GM18858 (cell line): ENCODE measurements around the gene HECTD1.
"Not testable (repeated sequence)": the region's sequence is repeated elsewhere in the genome, so short reads cannot be mapped to it uniquely, and the experiment has no call there.

ENCODE experiments used
- ATAC-seq: cut with Tn5 transposase; IDR thresholded peaks from one replicate; pipeline ENCODE4 v1.9.1; 2021; ENCODE audit not compliant: unreplicated experiment

HECTD1 gene

GRCh38 chr14:31095817-31096216 lies 111.8 kb downstream of the HECTD1 start:
- not testable (repeated sequence) for ATAC-seq

GRCh38 chr14:31093884-31094839 lies 113.4 kb downstream of the HECTD1 start:
- not testable (repeated sequence) for ATAC-seq

- ATAC-seq = no peak
Measured at GRCh38 chr14:31092160-31092708, 115.4 kb downstream of the HECTD1 start.

GRCh38 chr14:31090883-31091764 lies 116.5 kb downstream of the HECTD1 start:
- ATAC-seq = no peak

- ATAC-seq = not testable (repeated sequence)
Measured at GRCh38 chr14:31086466-31086865, 121.1 kb downstream of the HECTD1 start.

- ATAC-seq = no peak
Measured at GRCh38 chr14:31085027-31085426, 122.6 kb downstream of the HECTD1 start.

DNA sequence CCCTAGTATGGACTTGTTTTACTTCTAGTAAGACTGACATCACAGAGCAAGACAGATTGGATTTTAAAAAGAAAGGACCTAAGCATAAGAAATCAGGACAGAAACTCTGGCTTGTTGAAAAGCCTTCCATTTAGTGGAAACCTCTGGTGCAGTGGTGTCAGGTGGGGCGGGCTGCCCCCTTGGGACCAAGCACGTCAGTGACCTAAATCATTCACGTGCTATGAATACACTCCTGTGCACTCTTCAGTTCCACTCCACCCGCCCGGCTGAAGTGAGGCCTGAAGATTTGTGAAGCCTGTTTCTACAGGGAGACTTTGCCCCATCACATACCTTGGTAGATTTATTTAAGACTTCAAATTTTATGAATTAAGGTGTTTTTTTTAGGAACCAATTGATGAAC lies 123.2 kb downstream of the HECTD1 start:
- ATAC-seq = peak; percentile 72

DNA sequence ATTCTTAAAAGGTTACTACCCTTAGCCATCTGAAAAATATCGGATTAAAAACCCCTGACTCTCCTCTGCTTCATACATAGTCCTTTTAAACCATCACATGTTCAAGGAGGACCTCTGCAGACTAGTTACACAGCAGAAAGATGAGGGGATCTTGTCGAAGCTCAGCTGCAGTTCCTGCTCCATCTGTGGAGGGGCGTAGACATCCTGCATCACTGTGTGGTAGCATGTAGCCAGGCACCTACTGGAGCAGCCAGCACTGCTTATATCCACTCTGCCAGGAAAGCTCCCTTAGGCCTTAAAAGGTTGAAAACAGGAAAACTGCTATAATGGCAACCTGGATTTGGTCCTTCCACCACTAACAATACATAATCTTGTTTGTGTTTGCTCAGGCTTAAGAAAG lies 123.8 kb downstream of the HECTD1 start:
- no peak for ATAC-seq

DNA sequence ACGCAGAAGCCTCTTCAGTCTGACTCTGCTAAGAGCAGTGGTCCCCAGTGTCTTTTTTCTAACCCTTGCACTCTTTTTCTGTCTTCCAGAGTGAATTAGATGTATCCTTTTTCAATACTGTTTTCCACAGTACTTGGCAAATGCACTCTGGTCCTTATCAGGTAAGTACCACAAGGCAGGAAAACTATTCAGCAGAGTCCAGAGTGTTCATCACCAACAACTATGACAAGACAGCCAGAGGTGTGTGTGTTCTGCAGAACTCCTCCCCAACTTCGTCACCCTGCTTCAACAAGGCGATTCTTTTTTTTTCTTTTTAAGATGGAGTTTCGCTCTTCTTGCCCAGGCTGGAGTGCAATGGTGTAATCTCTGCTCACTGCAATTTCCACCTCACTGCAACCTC lies 127.1 kb downstream of the HECTD1 start:
- ATAC-seq = no peak

DNA sequence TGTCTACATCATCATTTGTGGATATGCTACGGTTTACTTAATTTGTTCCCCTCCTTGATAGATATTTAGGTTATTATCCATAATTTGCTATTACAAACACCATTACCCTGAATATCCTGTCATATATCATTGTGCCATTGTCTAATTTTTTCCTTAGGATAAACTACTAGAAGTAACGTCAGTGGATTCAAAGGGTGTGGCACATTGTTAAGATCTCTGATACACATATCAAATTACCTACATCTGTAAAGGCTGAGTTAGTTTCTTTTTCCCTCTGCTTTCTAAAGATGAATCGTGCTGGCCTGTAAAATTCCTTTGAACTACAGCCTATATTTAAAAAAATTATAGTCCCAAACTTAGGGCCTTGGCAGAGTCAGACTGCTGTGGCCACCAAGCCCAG lies 127.5 kb downstream of the HECTD1 start:
- ATAC-seq = no peak

DNA sequence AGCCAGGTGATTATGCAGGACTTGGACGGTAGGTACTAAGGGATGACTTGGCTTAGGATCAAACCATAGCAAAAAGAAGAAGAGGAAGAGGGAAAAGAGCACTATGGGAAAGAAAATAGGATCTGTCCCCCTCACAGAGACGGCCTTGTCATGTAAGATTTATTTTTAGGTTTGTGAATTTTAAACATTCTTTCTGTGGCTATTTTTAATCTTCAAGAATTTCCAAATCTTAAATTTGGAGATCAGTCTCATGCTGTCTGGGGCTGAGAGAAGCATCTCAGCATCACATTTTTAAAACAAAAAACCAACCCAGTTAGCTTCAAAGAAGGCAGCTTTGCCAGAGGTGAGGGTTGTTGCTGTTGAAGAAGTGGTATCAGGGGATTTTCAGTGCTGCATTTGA lies 128.8 kb downstream of the HECTD1 start:
- no peak for ATAC-seq

- ATAC-seq = no peak
Measured at GRCh38 chr14:31075144-31075543, 132.4 kb downstream of the HECTD1 start.

DNA sequence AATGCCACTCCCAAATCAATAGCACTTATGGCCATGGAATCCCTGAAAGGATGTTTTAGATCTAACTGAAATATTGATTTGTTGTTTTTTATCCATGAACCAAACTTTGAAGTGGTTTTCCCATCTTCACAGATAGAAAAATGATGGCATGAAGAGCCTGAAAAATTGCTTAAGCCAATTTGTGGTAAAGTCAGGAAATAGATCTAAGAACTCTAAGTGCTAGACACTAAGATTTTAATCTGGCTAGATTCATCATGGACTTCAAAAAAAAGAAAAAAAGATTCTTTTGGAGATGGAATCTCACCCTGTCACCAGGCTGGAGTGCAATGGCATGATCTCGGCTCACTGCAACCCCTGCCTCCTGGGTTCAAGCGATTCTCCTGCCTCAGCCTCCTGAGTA lies 136.4 kb downstream of the HECTD1 start:
- ATAC-seq = no peak

DNA sequence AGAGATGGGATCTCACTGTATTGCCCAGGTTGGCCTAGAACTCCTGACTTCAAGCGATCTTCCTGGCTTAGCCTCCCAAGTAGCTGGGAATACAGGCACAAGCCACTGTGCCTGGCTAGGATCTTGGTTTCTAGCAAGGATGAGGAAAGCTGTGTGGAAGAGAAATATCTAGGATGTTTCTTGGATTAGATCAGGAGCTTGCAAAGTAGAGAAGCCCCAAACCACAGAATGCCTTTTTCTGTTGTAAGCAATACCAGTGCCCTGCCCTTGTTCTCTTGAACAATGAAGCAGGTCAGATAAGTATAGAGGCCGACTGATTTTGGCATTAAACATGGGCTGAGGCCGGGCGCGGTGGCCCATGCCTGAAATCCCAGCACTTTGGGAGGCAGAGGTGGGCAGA lies 137.2 kb downstream of the HECTD1 start:
- ATAC-seq = no peak

DNA sequence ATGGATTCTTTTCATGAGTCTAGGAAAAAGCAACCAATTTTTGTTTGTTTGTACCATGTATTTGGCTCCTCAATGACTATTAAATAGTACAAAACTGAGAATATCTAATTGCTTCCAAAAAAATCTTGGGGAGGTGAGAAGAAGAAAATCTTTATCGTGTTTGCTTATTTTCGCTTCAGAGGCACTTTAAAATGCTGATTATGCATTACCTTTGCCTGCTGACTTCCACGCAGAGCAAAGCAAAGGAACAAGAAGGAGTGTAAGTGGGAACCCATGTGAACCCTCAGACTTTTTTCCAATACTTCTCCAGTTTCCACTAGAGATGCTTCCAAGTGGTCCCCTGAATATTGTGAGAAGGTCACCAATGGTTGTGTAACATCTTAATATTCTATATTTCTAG lies 138.2 kb downstream of the HECTD1 start:
- ATAC-seq = no peak

DNA sequence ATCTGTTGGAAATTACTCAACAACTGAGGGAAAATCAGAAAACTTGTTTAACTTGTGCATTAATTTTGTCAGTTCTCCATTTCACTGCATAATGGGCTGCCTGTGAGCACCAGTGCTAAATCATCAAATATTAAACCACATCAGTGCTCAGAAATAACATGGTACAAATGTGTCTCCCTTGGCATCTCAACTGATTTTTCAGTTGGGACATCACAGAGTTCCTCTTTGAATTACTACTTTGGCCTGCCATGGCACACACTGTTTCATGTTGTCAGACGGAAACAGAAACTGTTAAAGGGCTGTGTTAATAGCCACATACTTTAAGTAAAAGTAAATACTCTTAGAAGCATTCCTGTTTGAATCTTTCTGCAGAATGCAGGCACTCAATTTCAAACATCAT lies 139.4 kb downstream of the HECTD1 start:
- no peak for ATAC-seq

DNA sequence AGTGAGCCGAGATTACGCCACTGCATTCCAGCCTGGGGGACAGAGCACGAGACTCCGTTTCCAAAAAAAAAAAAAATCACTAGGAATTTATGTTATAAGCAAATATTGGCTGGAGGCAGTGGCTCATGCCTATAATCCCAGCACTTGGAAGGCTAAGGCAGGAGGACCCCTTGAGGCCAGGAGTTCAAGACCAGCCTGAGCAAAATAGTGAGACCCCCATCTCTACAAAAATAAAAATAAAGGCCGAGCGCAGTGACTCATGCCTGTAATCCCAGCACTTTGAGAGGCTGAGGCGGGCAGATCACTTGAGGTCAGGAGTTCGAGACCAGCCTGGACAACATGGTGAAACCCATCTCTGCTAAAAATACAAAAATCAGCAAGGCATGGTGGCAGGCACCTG lies 144.7 kb downstream of the HECTD1 start:
- not testable (repeated sequence) for ATAC-seq

DNA sequence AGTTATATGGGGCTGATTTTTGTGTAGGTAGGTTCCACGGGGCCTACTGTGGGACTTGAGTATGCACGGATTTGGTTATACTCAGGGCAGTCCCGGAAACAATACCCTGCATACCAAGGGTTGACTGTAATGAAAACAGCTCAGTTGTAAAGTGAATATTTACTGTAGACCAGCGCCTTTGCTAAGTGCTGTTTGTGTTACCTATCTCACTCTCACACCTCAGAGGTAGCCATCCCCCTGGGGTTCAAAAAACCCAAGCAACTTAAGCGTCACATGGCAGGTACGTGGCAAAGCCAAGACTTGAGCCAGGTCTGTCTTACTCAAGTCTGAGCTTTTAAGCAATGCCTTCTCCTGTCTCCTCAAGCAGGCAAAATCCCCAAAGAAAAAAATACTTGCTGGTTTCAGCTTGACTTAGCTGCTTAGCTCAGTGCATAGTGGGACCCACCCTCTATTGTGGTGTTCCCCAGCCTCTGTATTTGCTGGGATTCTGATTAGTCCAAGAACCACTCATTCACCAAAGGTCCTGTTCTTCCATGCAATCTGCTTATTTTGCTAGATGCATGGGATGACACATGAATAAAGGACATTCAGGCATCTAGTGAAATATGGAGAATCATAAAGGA lies 147.2 kb downstream of the HECTD1 start:
- ATAC-seq = no peak

- no peak for ATAC-seq
Measured at GRCh38 chr14:31059152-31059924, 148.3 kb downstream of the HECTD1 start.

DNA sequence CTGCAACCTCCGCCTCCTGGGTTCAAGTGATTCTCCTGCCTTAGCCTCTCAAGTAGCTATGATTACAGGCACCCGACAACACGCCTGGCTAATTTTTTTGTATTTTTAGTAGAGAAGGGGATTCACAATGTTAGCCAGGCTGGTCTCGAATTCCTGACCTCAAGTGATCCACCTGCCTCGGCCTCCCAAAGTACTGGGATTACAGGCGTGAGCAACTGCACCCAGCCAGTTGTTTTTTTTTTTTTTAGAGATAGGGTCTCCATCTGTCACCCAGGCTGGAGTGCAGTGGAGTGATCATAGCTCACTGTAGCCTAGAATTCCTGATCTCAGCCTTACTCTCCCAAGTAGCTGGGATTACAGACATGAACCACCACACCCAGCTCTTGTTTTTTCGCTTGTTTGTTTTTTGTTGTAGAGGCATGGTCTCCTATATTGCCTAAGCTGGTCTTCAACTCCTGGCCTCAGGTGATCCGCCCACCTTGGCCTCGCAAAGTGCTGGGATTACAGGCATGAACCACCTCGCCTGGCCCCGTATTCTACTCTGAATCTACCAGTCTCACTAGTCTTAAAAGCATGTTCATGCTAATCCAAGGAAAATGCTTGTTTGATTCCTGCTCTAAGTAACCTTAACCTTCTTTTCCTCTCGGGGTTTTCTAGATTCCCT lies 149.8 kb downstream of the HECTD1 start:
- ATAC-seq = no peak
